IMR-90 (cell line): ENCODE results near the gene FNDC5. TPM values are rescaled to one million over a fixed set of nuclear protein-coding genes. Genes with fewer than 3 reads are reported as not detected.

ENCODE experiments used
- ATAC-seq: fragments of 200-7000 bp; cut with Tn5 transposase; 2 replicates; pipeline ENCODE4 v1.9.1; 2020; ENCODE audit warnings: low read depth, mild to moderate bottlenecking, moderate library complexity
- BruUV-seq: library from RNA; stranded (reverse); fragments of 400-500 nt; replicated peaks from 2 replicates; lab custom pipeline; 2021; lab: Mats Ljungman, UMichigan
- CTCF ChIA-PET: fragments of 300-600 bp; formaldehyde crosslinking; extraction: SDS; loops from one replicate; lab custom pipeline; 2021; ENCODE audit warnings: antibody characterized with exemption; lab: Yijun Ruan, JAX
- POLR2A ChIA-PET: fragments of 300-600 bp; sonication (Branson Sonifier 250); formaldehyde crosslinking; loops from one replicate; lab custom pipeline; 2022; ENCODE audit warnings: antibody characterized with exemption; ENCODE audit not compliant: unreplicated experiment; lab: Charles Lee
- DNase-seq: peaks from one replicate; pipeline ENCODE4 v3.0.0; 2013
- H2AFZ ChIP-seq: replicated peaks from 2 replicates; pipeline ENCODE3; 2013; ENCODE audit warnings: low read length, mild to moderate bottlenecking; ENCODE audit not compliant: poor library complexity
- H2AK5ac ChIP-seq: 2 replicates; pipeline ENCODE4 v1.6.1; 2013; ENCODE audit warnings: low read depth, low read length, inconsistent platforms
- H2AK9ac ChIP-seq: replicated peaks from 2 replicates; pipeline ENCODE3; 2013; ENCODE audit warnings: mild to moderate bottlenecking, low read depth, low read length, moderate library complexity; ENCODE audit not compliant: poor library complexity
- H2BK120ac ChIP-seq: 2 replicates; pipeline ENCODE4 v1.6.1; 2013; ENCODE audit warnings: low read depth, low read length, inconsistent platforms
- H2BK15ac ChIP-seq: 3 replicates; pipeline ENCODE4 v1.6.1; 2013; ENCODE audit warnings: low read depth, low read length, inconsistent platforms
- H2BK20ac ChIP-seq: 2 replicates; pipeline ENCODE4 v1.6.1; 2013; ENCODE audit warnings: low read depth, mild to moderate bottlenecking, inconsistent platforms, low read length, moderate library complexity
- H2BK5ac ChIP-seq: 2 replicates; pipeline ENCODE4 v1.6.1; 2013; ENCODE audit warnings: mild to moderate bottlenecking, low read depth, low read length, inconsistent platforms; ENCODE audit not compliant: poor library complexity, severe bottlenecking
- H3K14ac ChIP-seq: replicated peaks from 2 replicates; pipeline ENCODE4 v1.6.1; 2013; ENCODE audit warnings: low read depth, low read length, inconsistent platforms
- H3K18ac ChIP-seq: 2 replicates; pipeline ENCODE4 v1.6.1; 2013; ENCODE audit warnings: low read depth, low read length, control low read depth
- H3K23ac ChIP-seq: 2 replicates; pipeline ENCODE4 v1.6.1; 2013; ENCODE audit warnings: low read depth, low read length, inconsistent platforms
- H3K27ac ChIP-seq: 2 replicates; pipeline ENCODE4 v1.5.1; 2013; ENCODE audit warnings: mild to moderate bottlenecking, control low read depth, low read length; ENCODE audit not compliant: insufficient read depth
- H3K27me3 ChIP-seq: 2 replicates; pipeline ENCODE4 v1.6.1; 2013; ENCODE audit warnings: low read length; ENCODE audit not compliant: control insufficient read depth, insufficient read depth
- H3K36me3 ChIP-seq: 2 replicates; pipeline ENCODE4 v1.6.1; 2013; ENCODE audit warnings: low read length, mixed read lengths; ENCODE audit not compliant: control insufficient read depth, insufficient read depth
- H3K4ac ChIP-seq: 2 replicates; pipeline ENCODE4 v1.6.1; 2013; ENCODE audit warnings: low read depth, low read length, inconsistent platforms
- H3K4me1 ChIP-seq: 2 replicates; pipeline ENCODE4 v1.6.1; 2013; ENCODE audit warnings: low read length, mixed read lengths; ENCODE audit not compliant: control insufficient read depth, insufficient read depth
- H3K4me2 ChIP-seq: 2 replicates; pipeline ENCODE4 v1.6.1; 2013; ENCODE audit warnings: low read depth, mild to moderate bottlenecking, control low read depth, low read length, moderate library complexity
- H3K4me3 ChIP-seq: 2 replicates; pipeline ENCODE4 v1.5.1; 2013; ENCODE audit warnings: low read depth, mild to moderate bottlenecking, control low read depth, low read length, moderate library complexity; ENCODE audit not compliant: insufficient read depth
- H3K56ac ChIP-seq: 2 replicates; pipeline ENCODE4 v1.6.1; 2013; ENCODE audit warnings: low read length, inconsistent platforms; ENCODE audit not compliant: insufficient read depth; ENCODE audit errors: extremely low read depth
- H3K79me1 ChIP-seq, 2 experiments: 2 replicates each; pipeline ENCODE4 v1.6.1; 2013; ENCODE audit warnings: low read length in 2 of 2, inconsistent platforms in 1 of 2, low read depth in 1 of 2
- H3K9ac ChIP-seq: 2 replicates; pipeline ENCODE4 v1.6.1; 2013; ENCODE audit warnings: low read depth, low read length, control low read depth
- H3K9me1 ChIP-seq: 2 replicates; pipeline ENCODE4 v1.6.1; 2013; ENCODE audit warnings: low read length, inconsistent platforms; ENCODE audit not compliant: insufficient read depth
- H3K9me3 ChIP-seq: 2 replicates; pipeline ENCODE4 v1.6.1; 2013; ENCODE audit warnings: low read length; ENCODE audit not compliant: control insufficient read depth, insufficient read depth
- H4K20me1 ChIP-seq: 2 replicates; pipeline ENCODE4 v1.6.1; 2013; ENCODE audit warnings: low read length, inconsistent platforms; ENCODE audit not compliant: insufficient read depth
- H4K5ac ChIP-seq: 2 replicates; pipeline ENCODE4 v1.6.1; 2013; ENCODE audit warnings: mild to moderate bottlenecking, low read depth, low read length, control low read depth
- H4K8ac ChIP-seq, 2 experiments: 2 replicates each; pipeline ENCODE4 v1.6.1; 2013; ENCODE audit warnings: low read depth in 2 of 2, low read length in 2 of 2, control low read depth in 1 of 2, inconsistent platforms in 1 of 2
- H4K91ac ChIP-seq: 2 replicates; pipeline ENCODE4 v1.6.1; 2013; ENCODE audit warnings: low read depth, low read length, inconsistent platforms; ENCODE audit not compliant: insufficient read depth
- CEBPB ChIP-seq: IDR thresholded peaks from 2 replicates; pipeline ENCODE4 v1.6.1; 2012; ENCODE audit warnings: low read depth, low read length, improper control_type of control experiment
- MAFK ChIP-seq: IDR thresholded peaks from 2 replicates; pipeline ENCODE4 v1.6.1; 2012; ENCODE audit warnings: low read depth, low read length, improper control_type of control experiment
- MAZ ChIP-seq: IDR thresholded peaks from 2 replicates; pipeline ENCODE4 v1.6.1; 2012; ENCODE audit warnings: low read depth, mild to moderate bottlenecking, low read length, improper control_type of control experiment, moderate library complexity, borderline replicate concordance
- MXI1 ChIP-seq: IDR thresholded peaks from 2 replicates; pipeline ENCODE4 v1.6.1; 2012; ENCODE audit warnings: low read depth, mild to moderate bottlenecking, low read length, moderate library complexity, borderline replicate concordance
- POLR2A ChIP-seq: IDR thresholded peaks from 2 replicates; pipeline ENCODE4 v1.6.1; 2012; ENCODE audit warnings: mild to moderate bottlenecking, low read depth, low read length
- RAD21 ChIP-seq: IDR thresholded peaks from 2 replicates; pipeline ENCODE4 v1.6.1; 2012; ENCODE audit warnings: low read length, improper control_type of control experiment
- RCOR1 ChIP-seq: IDR thresholded peaks from 2 replicates; pipeline ENCODE4 v1.6.1; 2012; ENCODE audit warnings: mild to moderate bottlenecking, low read length, improper control_type of control experiment; ENCODE audit not compliant: insufficient replicate concordance
- SMC3 ChIP-seq: fragments of 150-350 bp; IDR thresholded peaks from 2 replicates; pipeline ENCODE4 v1.6.1; 2016; ENCODE audit warnings: low read depth, mild to moderate bottlenecking, antibody characterized with exemption, low read length, moderate library complexity
- WGBS, 2 experiments: methylation state at CpG; one replicate each; pipeline versions ENCODE4 v1.1.5 to v1.1.7; 2013; ENCODE audit warnings: missing lambda C conversion rate in 2 of 2; ENCODE audit not compliant: insufficient read length in 1 of 2; ENCODE audit errors: extremely low coverage in 2 of 2; 5-methylcytosine and 5-hydroxymethylcytosine counted together
- dilution Hi-C: fragments of 300-500 bp; cut with HindIII; formaldehyde crosslinking; loops from one replicate; pipeline ENCODE4 v1.14.3; 2018; ENCODE audit warnings: low sequenced_read_pairs; ENCODE audit not compliant: unreplicated experiment
- in situ Hi-C: fragments of 300-500 bp; cut with MboI; formaldehyde crosslinking; loops from 3 replicates; pipeline ENCODE4 v1.14.3; 2019; ENCODE audit warnings: low sequenced_read_pairs, inconsistent platforms, mixed read lengths
- intact Hi-C: fragments of 100-400 bp; cut with micrococcal nuclease; formaldehyde crosslinking; loops from 2 replicates; pipeline ENCODE4 v1.10.0; 2022
- polyA plus RNA-seq, 3 experiments: library from polyadenylated mRNA; depleted of rRNA; stranded (reverse); fragments of >200 nt; gene quantifications; 2 replicates each; pipeline ENCODE4 v1.2.3, GENCODE V29; 2012; ENCODE audit warnings: low replicate concordance in 1 of 3
- total RNA-seq: library from RNA; depleted of rRNA; stranded (reverse); fragments of >200 nt; gene quantifications from 2 replicates; pipeline ENCODE4 v1.2.3, GENCODE V29; 2012
- TF ChIP-seq, protein P1 (sequence below): fragments of 150-350 bp; IDR thresholded peaks from 2 replicates; pipeline ENCODE4 v1.6.1; 2017; ENCODE audit warnings: mild to moderate bottlenecking, antibody characterized with exemption, low read length, low read depth
- TF ChIP-seq, protein P2 (sequence below): conservative IDR thresholded peaks from 2 replicates; pipeline ENCODE4 v1.5.1; 2012; ENCODE audit warnings: mild to moderate bottlenecking, low read depth, low read length, improper control_type of control experiment

The FNDC5 gene
- total and polyA plus RNA-seq, 2 of the 4 experiments (the other 2 are of a cell fraction): 1.2 to 1.6 TPM

DNA sequence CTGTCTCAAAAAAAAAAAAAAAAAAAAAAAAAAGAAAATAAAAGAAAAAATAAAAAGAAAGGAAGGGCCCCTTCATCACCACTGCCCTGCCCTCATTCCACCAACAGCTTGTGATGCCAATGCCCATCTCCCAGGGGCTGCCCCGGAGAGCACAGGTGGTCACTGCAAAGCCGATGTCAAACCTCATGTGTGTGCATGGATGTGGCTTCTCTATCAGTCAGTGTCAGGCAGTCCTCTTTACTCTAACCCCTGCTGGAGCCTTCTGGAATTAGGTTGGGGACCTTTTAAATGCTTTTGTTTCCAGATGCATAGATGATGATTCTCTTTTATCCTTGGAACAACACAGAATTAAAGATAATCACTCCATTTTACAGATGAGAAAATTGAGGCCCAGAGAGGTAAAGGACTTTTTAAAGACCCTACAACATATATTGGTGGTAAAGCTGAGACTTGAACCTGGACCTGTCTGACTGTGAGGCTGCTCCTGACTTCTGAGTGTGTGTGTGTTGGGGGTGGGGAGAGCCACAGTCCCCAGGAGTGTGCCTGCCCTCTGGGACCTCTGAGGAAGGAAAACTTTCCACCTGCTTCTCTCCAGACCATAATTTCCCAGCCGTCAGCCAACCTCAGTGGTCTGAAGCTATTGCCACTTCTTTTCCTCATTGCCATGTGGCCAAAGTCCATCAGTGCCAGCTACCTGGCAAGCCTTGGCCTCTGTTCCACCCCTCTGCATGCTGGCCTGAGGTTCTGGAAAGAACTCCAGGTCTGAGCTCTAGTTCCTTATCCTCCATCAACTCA lies 33.5 kb upstream of the FNDC5 start:
- H3K14ac ChIP-seq: no peak overlapping the region
- in situ Hi-C loops (no loop called here), dilution Hi-C loops (no loop called here), intact Hi-C loops (no loop called here)
- H3K36me3 ChIP-seq: no peaks in the 10 kb centered on the region
- H3K79me1 ChIP-seq: peaks cover 0 to 9% of the 10 kb centered on the region in 2 experiments; a peak in 1 of 4 replicates
- no peak overlapping the region for H3K18ac ChIP-seq
- no peak overlapping the region for H2AK9ac ChIP-seq
- ChIA-PET POLR2A (no interaction called here), CTCF (interaction anchor here (0.7 kb wide), 1 partner anchor 19 kb away, joined by 3 read pairs; no protein-coding TSS in a partner anchor)
- no peak overlapping the region for H3K56ac ChIP-seq
- no peak overlapping the region for H3K4me2 ChIP-seq
- no peak overlapping the region for H4K91ac ChIP-seq
- peaks cover 2% of the 10 kb centered on the region; the same call in 1 of the 2 replicates for H3K4me1 ChIP-seq
- H4K5ac ChIP-seq: no peak overlapping the region
- H4K20me1 ChIP-seq: no peaks in the 10 kb centered on the region
- no peak for TF ChIP-seq SMC3
- TF ChIP-seq MAFK: no peak
- TF ChIP-seq MAZ: no peak
- TF ChIP-seq RAD21: no peak
- no peak for TF ChIP-seq MXI1
- TF ChIP-seq CEBPB: no peak
- no peak for TF ChIP-seq POLR2A
- TF ChIP-seq, protein P1, sequence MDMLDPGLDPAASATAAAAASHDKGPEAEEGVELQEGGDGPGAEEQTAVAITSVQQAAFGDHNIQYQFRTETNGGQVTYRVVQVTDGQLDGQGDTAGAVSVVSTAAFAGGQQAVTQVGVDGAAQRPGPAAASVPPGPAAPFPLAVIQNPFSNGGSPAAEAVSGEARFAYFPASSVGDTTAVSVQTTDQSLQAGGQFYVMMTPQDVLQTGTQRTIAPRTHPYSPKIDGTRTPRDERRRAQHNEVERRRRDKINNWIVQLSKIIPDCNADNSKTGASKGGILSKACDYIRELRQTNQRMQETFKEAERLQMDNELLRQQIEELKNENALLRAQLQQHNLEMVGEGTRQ: no peak
- TF ChIP-seq, protein P2, sequence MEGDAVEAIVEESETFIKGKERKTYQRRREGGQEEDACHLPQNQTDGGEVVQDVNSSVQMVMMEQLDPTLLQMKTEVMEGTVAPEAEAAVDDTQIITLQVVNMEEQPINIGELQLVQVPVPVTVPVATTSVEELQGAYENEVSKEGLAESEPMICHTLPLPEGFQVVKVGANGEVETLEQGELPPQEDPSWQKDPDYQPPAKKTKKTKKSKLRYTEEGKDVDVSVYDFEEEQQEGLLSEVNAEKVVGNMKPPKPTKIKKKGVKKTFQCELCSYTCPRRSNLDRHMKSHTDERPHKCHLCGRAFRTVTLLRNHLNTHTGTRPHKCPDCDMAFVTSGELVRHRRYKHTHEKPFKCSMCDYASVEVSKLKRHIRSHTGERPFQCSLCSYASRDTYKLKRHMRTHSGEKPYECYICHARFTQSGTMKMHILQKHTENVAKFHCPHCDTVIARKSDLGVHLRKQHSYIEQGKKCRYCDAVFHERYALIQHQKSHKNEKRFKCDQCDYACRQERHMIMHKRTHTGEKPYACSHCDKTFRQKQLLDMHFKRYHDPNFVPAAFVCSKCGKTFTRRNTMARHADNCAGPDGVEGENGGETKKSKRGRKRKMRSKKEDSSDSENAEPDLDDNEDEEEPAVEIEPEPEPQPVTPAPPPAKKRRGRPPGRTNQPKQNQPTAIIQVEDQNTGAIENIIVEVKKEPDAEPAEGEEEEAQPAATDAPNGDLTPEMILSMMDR: no peak
- TF ChIP-seq RCOR1: no peak
- H3K9ac ChIP-seq: no peak overlapping the region
- H2AFZ ChIP-seq: no peak overlapping the region
- ATAC-seq (no peak), DNase-seq (no peak)
- H3K4me3 ChIP-seq: no peak overlapping the region
- no TSS peak for BruUV-seq
- no peak overlapping the region for H2BK5ac ChIP-seq
- no peak overlapping the region for H3K27ac ChIP-seq
- no peak overlapping the region for H3K23ac ChIP-seq
- no peaks in the 10 kb centered on the region for H3K9me3 ChIP-seq
- H4K8ac ChIP-seq: no peak overlapping the region
- H2BK120ac ChIP-seq: no peak overlapping the region
- H2BK15ac ChIP-seq: no peak overlapping the region
- no peaks in the 10 kb centered on the region; the same call in 1 of the 2 replicates for H3K9me1 ChIP-seq
- H3K27me3 ChIP-seq: peaks cover 5% of the 10 kb centered on the region
- H3K4ac ChIP-seq: no peak overlapping the region
- WGBS, 2 experiments: 43% methylated on average over 1 of the region's 3 CpGs; no CpG with 5 or more reads in 1 of the 2 experiments
- H2BK20ac ChIP-seq: no peak overlapping the region
- no peak overlapping the region for H2AK5ac ChIP-seq
